ENCODE data around the gene ATM. TPM values are rescaled to one million over a fixed set of nuclear protein-coding genes. Genes with fewer than 3 reads are reported as not detected.

The ATM gene
- polyA plus RNA-seq, 2 donors, result 6.6 to 8.3 TPM

DNA sequence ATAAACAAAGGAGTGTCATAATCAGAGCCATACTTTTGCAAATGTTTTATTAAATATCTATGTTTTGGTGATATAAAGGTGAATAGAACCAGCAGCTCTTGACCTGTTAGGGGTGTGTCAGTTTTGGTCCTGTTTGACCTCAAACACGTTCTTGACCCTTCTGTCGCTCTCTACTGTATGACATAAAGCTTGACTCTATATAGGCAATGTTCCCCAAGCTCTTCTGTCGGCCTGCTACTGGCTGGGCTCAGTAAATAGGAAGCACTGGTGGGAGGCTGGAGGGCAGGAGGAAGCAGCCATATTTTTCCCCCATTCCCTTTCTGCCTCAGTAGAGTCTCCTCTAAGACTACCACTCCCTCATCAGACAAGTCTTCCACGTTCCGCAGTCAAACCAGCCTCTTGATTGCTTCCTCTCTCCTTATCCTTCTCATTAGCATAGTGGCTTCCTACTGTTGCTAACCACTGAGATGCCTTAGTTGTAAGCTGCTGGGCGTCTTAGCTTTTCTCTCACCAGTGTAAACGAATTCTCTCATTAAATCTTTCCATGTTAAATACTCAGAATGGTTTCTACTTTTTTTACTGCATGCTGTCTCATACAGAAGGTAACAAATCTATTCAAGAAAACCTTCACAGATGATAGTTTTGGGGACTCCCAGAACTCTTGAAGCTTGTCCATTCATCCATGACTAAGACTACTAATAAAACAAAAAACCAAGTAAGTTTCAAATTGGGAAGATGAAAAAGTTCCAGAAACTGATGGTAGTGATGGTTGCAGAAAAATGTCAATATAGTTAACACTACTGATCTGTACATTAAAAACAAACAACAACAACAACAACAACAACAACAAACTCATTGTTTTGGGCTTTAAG is 3.7 kb upstream of the ATM start:
- H3K4me3 ChIP-seq (ENCODE audit: low read depth in 1 of 2, low read length in 2 of 2), result no peak overlapping the region
- H3K9me3 ChIP-seq (ENCODE audit: control insufficient read depth in 2 of 2, insufficient read depth in 1 of 2, low read depth in 1 of 2, low read length in 1 of 2), result no peaks in the 10 kb centered on the region
- H3K27ac ChIP-seq (ENCODE audit: low read depth in 2 of 2, low read length in 1 of 2), result no peak overlapping the region
- WGBS, 2 donors, result 79 to 80% methylated on average over 7 of the region's 7 CpGs
- no peaks in the 10 kb centered on the region for H3K36me3 ChIP-seq (ENCODE audit: control insufficient read depth in 2 of 2, insufficient read depth in 2 of 2, low read length in 1 of 2)
- H3K27me3 ChIP-seq (ENCODE audit: control insufficient read depth in 1 of 2, insufficient read depth in 2 of 2, low read length in 2 of 2), result no peaks in the 10 kb centered on the region
- H3K4me1 ChIP-seq (ENCODE audit: control insufficient read depth in 2 of 2, insufficient read depth in 2 of 2, low read length in 1 of 2), result no peaks in the 10 kb centered on the region

DNA sequence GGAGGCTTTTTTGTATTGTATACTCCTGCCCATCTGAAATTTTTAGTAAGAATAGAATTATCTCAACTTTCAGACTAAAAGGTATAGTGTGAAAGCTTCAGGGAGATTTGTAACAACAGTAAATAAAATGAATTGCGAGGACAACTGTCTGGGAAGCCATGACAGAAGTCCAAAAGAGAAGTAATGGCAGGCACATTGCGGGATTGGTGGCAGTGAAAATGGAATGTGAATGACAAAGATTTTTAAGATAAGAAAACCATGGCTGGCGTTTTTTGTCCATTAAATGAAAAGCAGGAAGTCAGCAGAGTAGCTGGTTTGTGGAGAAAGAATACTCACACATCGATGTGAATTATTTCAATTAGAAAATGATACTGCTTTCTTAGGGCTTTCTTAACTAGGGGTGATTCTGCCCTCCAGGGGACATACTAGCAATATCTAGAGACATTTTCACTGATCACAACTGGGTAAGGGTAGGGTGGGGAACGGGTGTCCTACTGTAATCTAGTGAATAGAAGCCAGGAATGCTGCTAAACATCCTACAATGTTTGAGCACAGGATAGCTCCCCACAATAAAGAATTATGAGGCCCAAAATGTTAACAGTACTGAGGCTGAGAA is 2.0 kb upstream of the ATM start:
- H3K27ac ChIP-seq (ENCODE audit: low read depth in 2 of 2, low read length in 1 of 2), result peak overlapping the region in 1 of 2 donors; percentile 31
- H3K4me1 ChIP-seq (ENCODE audit: control insufficient read depth in 2 of 2, insufficient read depth in 2 of 2, low read length in 1 of 2), result no peaks in the 10 kb centered on the region
- H3K9me3 ChIP-seq (ENCODE audit: control insufficient read depth in 2 of 2, insufficient read depth in 1 of 2, low read depth in 1 of 2, low read length in 1 of 2), result no peaks in the 10 kb centered on the region
- H3K27me3 ChIP-seq (ENCODE audit: control insufficient read depth in 1 of 2, insufficient read depth in 2 of 2, low read length in 2 of 2), result no peaks in the 10 kb centered on the region
- WGBS, 2 donors, result 43 to 49% methylated on average over 5 of the region's 5 CpGs
- peak overlapping the region in 1 of 2 donors; percentile 97 for H3K4me3 ChIP-seq (ENCODE audit: low read depth in 1 of 2, low read length in 2 of 2)
- H3K36me3 ChIP-seq (ENCODE audit: control insufficient read depth in 2 of 2, insufficient read depth in 2 of 2, low read length in 1 of 2), result no peaks in the 10 kb centered on the region

DNA sequence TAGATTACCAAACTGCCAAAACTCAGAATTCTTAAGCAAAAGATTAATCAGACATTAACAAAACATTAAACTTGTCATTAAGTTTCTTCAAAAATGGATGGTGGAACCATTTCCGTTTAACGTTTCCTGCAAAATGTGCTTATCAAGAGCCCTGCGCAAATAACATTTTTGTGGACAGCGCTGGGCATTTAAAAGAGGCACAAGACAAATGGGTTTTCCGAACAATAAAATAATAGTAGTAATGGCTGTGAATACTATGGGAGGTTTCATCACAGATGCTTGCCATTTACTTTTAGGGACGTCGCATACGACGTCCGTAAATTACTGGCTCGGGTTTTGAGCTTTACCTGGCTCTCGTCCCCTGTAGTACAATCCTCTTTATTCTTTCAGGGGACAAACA is 1.5 kb upstream of the ATM start:
- Histone ChIP-seq H3K27ac (ENCODE audit: low read depth in 2 of 2, low read length in 1 of 2) (peak overlapping the region; percentile 10 to 99), H3K27me3 (ENCODE audit: control insufficient read depth in 1 of 2, insufficient read depth in 2 of 2, low read length in 2 of 2) (no peaks in the 10 kb centered on the region), H3K4me3 (ENCODE audit: low read depth in 1 of 2, low read length in 2 of 2) (peak overlapping the region; percentile 74 to 97), H3K36me3 (ENCODE audit: control insufficient read depth in 2 of 2, insufficient read depth in 2 of 2, low read length in 1 of 2) (no peaks in the 10 kb centered on the region), H3K4me1 (ENCODE audit: control insufficient read depth in 2 of 2, insufficient read depth in 2 of 2, low read length in 1 of 2) (no peaks in the 10 kb centered on the region), H3K9me3 (ENCODE audit: control insufficient read depth in 2 of 2, insufficient read depth in 1 of 2, low read depth in 1 of 2, low read length in 1 of 2) (no peaks in the 10 kb centered on the region)
- WGBS, 2 donors, result 1% methylated on average over 12 of the region's 12 CpGs

DNA sequence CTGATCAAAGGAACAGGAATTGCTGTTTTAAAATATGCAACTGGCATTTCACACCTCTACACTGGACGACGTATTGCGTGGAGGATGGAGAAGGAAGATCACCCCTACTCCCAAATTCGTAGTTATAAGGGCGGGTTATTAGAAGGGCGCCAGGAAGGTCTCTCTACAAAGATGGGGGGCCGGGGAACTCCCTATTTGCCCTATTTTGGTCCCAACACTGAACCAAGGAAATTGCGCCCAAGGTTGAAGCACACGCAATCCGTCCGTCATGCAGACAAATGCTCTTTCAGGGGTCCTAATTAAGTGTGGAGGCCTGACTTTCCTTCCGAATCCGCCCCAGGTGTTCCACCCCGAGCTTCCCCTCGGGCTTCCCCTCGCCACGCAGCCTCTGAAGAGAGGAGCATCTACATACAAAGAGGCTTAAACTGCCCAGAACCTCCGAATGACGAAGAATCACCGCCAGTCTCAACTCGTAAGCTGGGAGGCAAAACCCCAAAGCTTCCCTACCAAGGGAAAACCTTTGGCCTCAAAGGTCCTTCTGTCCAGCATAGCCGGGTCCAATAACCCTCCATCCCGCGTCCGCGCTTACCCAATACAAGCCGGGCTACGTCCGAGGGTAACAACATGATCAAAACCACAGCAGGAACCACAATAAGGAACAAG is 825 bp upstream of the ATM start:
- H3K9me3 ChIP-seq (ENCODE audit: control insufficient read depth in 2 of 2, insufficient read depth in 1 of 2, low read depth in 1 of 2, low read length in 1 of 2), result no peaks in the 10 kb centered on the region
- WGBS, 2 donors, result 0% methylated on average over 29 of the region's 29 CpGs
- no peaks in the 10 kb centered on the region for H3K36me3 ChIP-seq (ENCODE audit: control insufficient read depth in 2 of 2, insufficient read depth in 2 of 2, low read length in 1 of 2)
- peak overlapping the region; percentile 99 to 100 for H3K27ac ChIP-seq (ENCODE audit: low read depth in 2 of 2, low read length in 1 of 2)
- no peaks in the 10 kb centered on the region for H3K4me1 ChIP-seq (ENCODE audit: control insufficient read depth in 2 of 2, insufficient read depth in 2 of 2, low read length in 1 of 2)
- H3K27me3 ChIP-seq (ENCODE audit: control insufficient read depth in 1 of 2, insufficient read depth in 2 of 2, low read length in 2 of 2), result no peaks in the 10 kb centered on the region
- peak overlapping the region; percentile 74 to 97 for H3K4me3 ChIP-seq (ENCODE audit: low read depth in 1 of 2, low read length in 2 of 2)

DNA sequence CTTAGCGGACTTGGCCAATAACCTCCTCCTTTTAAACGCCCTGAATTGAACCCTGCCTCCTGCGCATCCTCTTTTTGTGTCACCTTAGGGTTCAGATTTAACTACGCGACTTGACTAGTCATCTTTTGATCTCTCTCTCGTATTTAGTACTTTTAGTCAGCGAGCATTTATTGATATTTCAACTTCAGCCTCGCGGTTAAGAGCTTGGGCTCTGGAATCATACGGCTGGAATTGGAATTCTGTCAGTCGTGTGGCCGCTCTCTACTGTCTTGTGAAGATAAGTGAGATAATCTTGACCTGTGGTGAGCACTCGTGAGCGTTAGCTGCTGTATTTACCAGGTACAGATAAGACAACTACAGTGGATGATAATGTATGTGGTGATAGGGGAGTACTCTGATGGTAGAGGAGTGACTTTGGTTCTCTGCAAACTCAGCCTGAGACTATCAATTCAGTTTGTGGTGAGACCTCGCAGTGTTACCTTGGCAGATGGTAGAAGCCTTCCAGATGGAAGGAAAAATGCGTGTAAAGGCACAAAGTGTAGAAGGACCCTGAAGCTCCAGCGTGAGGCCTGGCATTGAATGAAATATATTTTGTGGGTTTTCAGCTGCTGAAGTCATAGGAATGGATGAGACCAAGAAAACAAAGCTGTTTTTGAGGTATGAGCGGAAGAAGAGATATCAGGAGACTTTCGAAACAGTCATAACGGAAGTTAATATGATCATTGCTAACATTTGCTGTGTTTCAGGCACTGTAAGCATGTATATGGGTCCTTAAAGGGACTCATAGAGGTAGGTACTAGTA is 682 bp downstream of the ATM start:
- H3K27ac ChIP-seq (ENCODE audit: low read depth in 2 of 2, low read length in 1 of 2), result peak overlapping the region; percentile 99 to 100
- no peaks in the 10 kb centered on the region for H3K9me3 ChIP-seq (ENCODE audit: control insufficient read depth in 2 of 2, insufficient read depth in 1 of 2, low read depth in 1 of 2, low read length in 1 of 2)
- H3K4me1 ChIP-seq (ENCODE audit: control insufficient read depth in 2 of 2, insufficient read depth in 2 of 2, low read length in 1 of 2), result no peaks in the 10 kb centered on the region
- H3K36me3 ChIP-seq (ENCODE audit: control insufficient read depth in 2 of 2, insufficient read depth in 2 of 2, low read length in 1 of 2), result no peaks in the 10 kb centered on the region
- WGBS, 2 donors, result 6 to 9% methylated on average over 20 of the region's 20 CpGs
- H3K4me3 ChIP-seq (ENCODE audit: low read depth in 1 of 2, low read length in 2 of 2), result peak overlapping the region; percentile 85 to 97
- H3K27me3 ChIP-seq (ENCODE audit: control insufficient read depth in 1 of 2, insufficient read depth in 2 of 2, low read length in 2 of 2), result no peaks in the 10 kb centered on the region

DNA sequence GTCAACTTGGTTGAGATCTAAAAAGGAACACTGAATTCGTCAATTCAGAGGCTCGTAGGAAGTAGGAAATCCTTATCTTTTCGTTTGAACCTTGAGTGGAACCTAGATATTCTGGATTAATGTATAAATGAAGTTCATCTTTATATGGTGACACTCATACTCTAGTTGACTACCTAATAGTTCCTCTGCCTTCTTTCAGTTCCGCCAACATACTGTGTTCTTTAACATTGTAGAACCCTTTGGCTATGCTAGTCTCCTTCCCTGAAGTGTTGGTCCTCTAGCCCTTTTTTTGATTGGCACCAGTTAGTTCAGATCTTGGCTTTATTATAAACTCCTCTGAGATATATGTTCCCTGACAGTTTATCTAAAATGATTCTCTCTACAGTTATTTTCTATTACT is 1.5 kb downstream of the ATM start:
- Histone ChIP-seq H3K27ac (ENCODE audit: low read depth in 2 of 2, low read length in 1 of 2) (peak overlapping the region in 1 of 2 donors; percentile 67), H3K9me3 (ENCODE audit: control insufficient read depth in 2 of 2, insufficient read depth in 1 of 2, low read depth in 1 of 2, low read length in 1 of 2) (no peaks in the 10 kb centered on the region), H3K4me3 (ENCODE audit: low read depth in 1 of 2, low read length in 2 of 2) (peak overlapping the region in 1 of 2 donors; percentile 97), H3K4me1 (ENCODE audit: control insufficient read depth in 2 of 2, insufficient read depth in 2 of 2, low read length in 1 of 2) (no peaks in the 10 kb centered on the region), H3K27me3 (ENCODE audit: control insufficient read depth in 1 of 2, insufficient read depth in 2 of 2, low read length in 2 of 2) (no peaks in the 10 kb centered on the region), H3K36me3 (ENCODE audit: control insufficient read depth in 2 of 2, insufficient read depth in 2 of 2, low read length in 1 of 2) (no peaks in the 10 kb centered on the region)
- WGBS, 2 donors, result 61 to 74% methylated on average over 4 of the region's 4 CpGs

DNA sequence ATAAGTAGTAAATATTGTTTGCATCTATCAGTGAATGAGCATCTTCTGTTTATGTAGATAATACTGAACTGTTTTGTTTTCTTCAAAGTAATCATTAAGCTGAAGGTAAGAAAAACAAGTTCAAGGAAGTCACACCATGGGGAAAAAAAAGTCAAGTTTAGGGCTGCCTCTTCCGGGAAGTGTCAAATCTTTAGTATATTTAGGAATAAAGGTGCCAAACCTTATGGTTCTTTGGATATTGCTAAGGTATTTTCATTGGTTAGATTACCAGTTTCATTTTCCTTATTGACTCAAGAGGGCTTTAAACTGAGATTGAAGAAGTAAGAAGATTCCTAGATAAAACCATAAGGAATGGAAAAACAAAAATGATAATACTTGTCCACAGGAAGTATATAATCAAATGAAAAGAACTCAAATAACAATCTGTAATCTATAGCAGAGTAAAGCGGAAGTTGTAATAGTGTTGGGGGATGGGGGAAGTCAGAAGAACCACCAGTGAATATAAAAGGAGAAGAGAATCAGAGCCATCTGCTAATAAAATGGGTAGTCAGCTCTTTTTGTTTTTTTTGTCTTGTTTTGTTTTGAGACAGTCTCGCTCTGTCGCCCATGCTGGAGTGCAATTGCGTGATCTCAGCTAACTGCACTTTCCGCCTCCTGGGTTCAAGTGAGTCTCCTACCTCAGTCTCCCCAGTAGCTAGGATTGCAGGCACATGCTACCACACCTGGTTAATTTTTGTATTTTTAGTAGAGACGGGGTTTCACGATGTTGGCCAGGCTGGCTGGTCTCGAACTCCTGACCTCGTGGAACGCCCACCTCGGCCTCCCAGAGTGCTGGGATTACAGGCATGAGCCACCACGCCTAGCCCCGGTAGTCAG is 2.3 kb downstream of the ATM start:
- H3K4me3 ChIP-seq (ENCODE audit: low read depth in 1 of 2, low read length in 2 of 2), result no peak overlapping the region
- WGBS, 2 donors, result 75 to 77% methylated on average over 14 of the region's 14 CpGs

DNA sequence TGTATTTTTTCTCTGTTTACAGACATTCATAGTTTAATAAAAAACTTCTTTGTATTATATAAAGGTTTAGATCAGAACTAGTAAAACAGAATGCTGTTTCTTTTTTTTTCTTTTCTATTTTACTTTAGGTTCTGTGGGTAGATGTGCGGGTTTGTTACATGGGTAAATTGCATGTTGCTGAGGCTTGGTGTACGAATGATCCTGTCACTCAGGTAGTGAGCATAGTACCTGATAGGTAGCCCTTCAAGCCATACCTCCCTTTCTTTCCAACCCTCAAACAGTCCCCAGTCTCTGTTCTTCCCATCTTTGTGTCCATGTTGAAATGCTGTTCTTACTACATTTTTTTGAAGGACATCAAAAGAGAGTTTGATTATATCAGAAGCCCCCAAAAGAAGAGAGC is 3.2 kb downstream of the ATM start:
- Histone ChIP-seq H3K4me1 (ENCODE audit: control insufficient read depth in 2 of 2, insufficient read depth in 2 of 2, low read length in 1 of 2) (no peaks in the 10 kb centered on the region), H3K36me3 (ENCODE audit: control insufficient read depth in 2 of 2, insufficient read depth in 2 of 2, low read length in 1 of 2) (peaks cover 0 to 5% of the 10 kb centered on the region in 2 donors), H3K27ac (ENCODE audit: low read depth in 2 of 2, low read length in 1 of 2) (no peak overlapping the region), H3K9me3 (ENCODE audit: control insufficient read depth in 2 of 2, insufficient read depth in 1 of 2, low read depth in 1 of 2, low read length in 1 of 2) (no peaks in the 10 kb centered on the region), H3K27me3 (ENCODE audit: control insufficient read depth in 1 of 2, insufficient read depth in 2 of 2, low read length in 2 of 2) (no peaks in the 10 kb centered on the region), H3K4me3 (ENCODE audit: low read depth in 1 of 2, low read length in 2 of 2) (no peak overlapping the region)
- WGBS, 2 donors, result 87 to 90% methylated on average over 2 of the region's 2 CpGs

More for the DNA sequence above, 2.3 kb downstream of the ATM start:
- Histone ChIP-seq H3K4me1 (ENCODE audit: control insufficient read depth in 2 of 2, insufficient read depth in 2 of 2, low read length in 1 of 2) (no peaks in the 10 kb centered on the region), H3K36me3 (ENCODE audit: control insufficient read depth in 2 of 2, insufficient read depth in 2 of 2, low read length in 1 of 2) (peaks cover 0 to 5% of the 10 kb centered on the region in 2 donors), H3K27ac (ENCODE audit: low read depth in 2 of 2, low read length in 1 of 2) (peak overlapping the region in 1 of 2 donors; percentile 26), H3K27me3 (ENCODE audit: control insufficient read depth in 1 of 2, insufficient read depth in 2 of 2, low read length in 2 of 2) (no peaks in the 10 kb centered on the region), H3K9me3 (ENCODE audit: control insufficient read depth in 2 of 2, insufficient read depth in 1 of 2, low read depth in 1 of 2, low read length in 1 of 2) (no peaks in the 10 kb centered on the region)

Data from esophagus (tissue), 2 donors.